GM19240 (cell line): ENCODE data around the gene RXRA.
A peak's percentile ranks its signal among the peaks of the same experiment; 100 is the strongest.

Experiments
- DNase-seq: peaks from one replicate; pipeline ENCODE4 v3.0.0; 2011; ENCODE audit warnings: low spot score; ENCODE audit not compliant: insufficient read length

The RXRA gene

GRCh38 chr9:134449180-134449916 is 123.1 kb downstream of the RXRA start:
- DNase-seq, result peak; percentile 98

- DNase-seq, result no peak
These were observed 125.6 kb downstream of the RXRA start for GRCh38 chr9:134451700-134452458.

GRCh38 chr9:134452728-134453127 is 126.5 kb downstream of the RXRA start:
- DNase-seq, result no peak

GRCh38 chr9:134453776-134454475 is 127.7 kb downstream of the RXRA start:
- DNase-seq, result no peak

- DNase-seq, result no peak
These were observed 128.2 kb downstream of the RXRA start for GRCh38 chr9:134454476-134454857.

- DNase-seq, result no peak
These were observed 128.8 kb downstream of the RXRA start for GRCh38 chr9:134455021-134455471.

GRCh38 chr9:134455537-134455933 is 129.3 kb downstream of the RXRA start:
- DNase-seq, result no peak

- DNase-seq, result no peak
These were observed 129.9 kb downstream of the RXRA start for GRCh38 chr9:134455934-134456755.

GRCh38 chr9:134456756-134457305 is 130.6 kb downstream of the RXRA start:
- no peak for DNase-seq

- no peak for DNase-seq
These were observed 131.3 kb downstream of the RXRA start for GRCh38 chr9:134457321-134458206.

- DNase-seq, result no peak
These were observed 132.2 kb downstream of the RXRA start for GRCh38 chr9:134458207-134459108.

GRCh38 chr9:134459164-134459563 is 132.9 kb downstream of the RXRA start:
- no peak for DNase-seq

GRCh38 chr9:134459573-134459972 is 133.3 kb downstream of the RXRA start:
- DNase-seq, result no peak

GRCh38 chr9:134460206-134460605 is 134.0 kb downstream of the RXRA start:
- no peak for DNase-seq

- no peak for DNase-seq
These were observed 134.6 kb downstream of the RXRA start for GRCh38 chr9:134460896-134461295.

GRCh38 chr9:134461426-134461982 is 135.2 kb downstream of the RXRA start:
- DNase-seq, result no peak

- no peak for DNase-seq
These were observed 136.1 kb downstream of the RXRA start for GRCh38 chr9:134462318-134462717.

GRCh38 chr9:134463280-134463679 is 137.0 kb downstream of the RXRA start:
- DNase-seq, result no peak
